MG63 (cell line): ENCODE results near the gene CCDC142. TPM values are rescaled to one million over a fixed set of nuclear protein-coding genes. Genes with fewer than 3 reads are reported as not detected.

ENCODE experiments used
- DNase-seq: peaks from one replicate; pipeline ENCODE4 v3.0.0-alpha.2; 2020
- H3K27me3 ChIP-seq: fragments of 250-450 bp; sonication (Bioruptor Pico); 2 replicates; pipeline ENCODE4 v1.5.1; 2020; ENCODE audit warnings: mild to moderate bottlenecking, moderate library complexity
- H3K36me3 ChIP-seq: fragments of 250-450 bp; sonication (Bioruptor Pico); 2 replicates; pipeline ENCODE4 v1.5.1; 2020; ENCODE audit warnings: mild to moderate bottlenecking, moderate library complexity
- H3K4me3 ChIP-seq: fragments of 250-450 bp; sonication (Bioruptor Pico); 2 replicates; pipeline ENCODE4 v1.5.1; 2020; ENCODE audit warnings: mild to moderate bottlenecking, moderate library complexity
- H3K9me3 ChIP-seq: fragments of 250-450 bp; sonication (Bioruptor Pico); 2 replicates; pipeline ENCODE4 v1.5.1; 2020; ENCODE audit warnings: mild to moderate bottlenecking, moderate library complexity
- total RNA-seq: library from RNA; depleted of rRNA; stranded (reverse); fragments of >200 nt; shearing (Covaris generic); gene quantifications from 2 replicates; pipeline ENCODE4 v1.2.3, GENCODE V29; 2014; ENCODE audit warnings: low replicate concordance; rRNA removed

The CCDC142 gene
- total RNA-seq, 1 experiment from 2014 or later, result 6.8 TPM

DNA sequence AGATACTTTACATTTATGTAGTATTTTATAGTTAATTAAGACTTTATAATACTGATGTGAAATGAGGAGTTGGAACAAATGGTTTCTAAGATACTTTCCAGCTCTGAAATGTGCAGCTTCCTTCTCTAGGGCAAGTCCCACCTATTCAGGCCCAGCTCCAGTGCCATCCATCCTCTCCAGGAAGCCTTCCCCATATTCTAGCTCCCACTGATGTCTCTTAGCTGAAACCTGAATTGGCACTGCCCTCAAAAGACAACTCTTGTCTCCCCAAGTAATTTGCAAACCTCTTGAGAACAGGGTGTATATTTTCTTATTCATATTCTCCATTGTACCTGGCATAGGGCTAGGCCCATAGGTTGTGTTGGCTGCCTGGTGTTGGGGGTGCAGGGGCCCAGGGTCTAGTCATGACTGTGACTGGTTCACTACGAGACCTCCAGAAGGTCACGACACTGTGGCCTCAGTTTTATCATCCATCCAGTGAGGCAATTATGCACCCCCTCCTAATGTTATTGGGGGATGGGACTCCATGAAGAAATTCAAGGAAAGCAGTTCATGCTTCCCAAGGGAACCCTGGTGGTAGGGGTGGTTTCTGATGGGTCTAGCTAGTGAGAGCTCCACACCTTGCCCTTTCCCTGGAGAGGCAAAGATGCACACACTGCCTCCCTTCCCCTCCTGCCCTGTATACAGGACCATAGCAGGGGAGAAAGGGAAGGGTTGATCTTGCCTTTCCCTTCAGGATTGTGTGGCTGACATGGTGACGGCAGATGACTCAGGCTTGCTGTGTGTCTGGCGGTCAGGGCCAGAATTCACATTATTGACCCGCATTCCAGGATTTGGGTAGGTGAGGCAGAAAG is 58.4 kb downstream of the CCDC142 start:
- DNase-seq, result no peak
- H3K4me3 ChIP-seq, result no peak overlapping the region
- no peaks in the 10 kb centered on the region for H3K9me3 ChIP-seq
- H3K36me3 ChIP-seq, result peaks cover 6% of the 10 kb centered on the region; the same call in 1 of the 2 replicates
- H3K27me3 ChIP-seq, result no peaks in the 10 kb centered on the region

Other genes with a start within 250 kb of the CCDC142 start
- under 0.01 TPM in 1 of 2 replicates, not detected in the other for gene SLC4A5, start 139.6 kb downstream of the CCDC142 start, total RNA-seq
- gene DCTN1, start 102.7 kb downstream of the CCDC142 start, total RNA-seq, result 99.3 and 150 TPM in 2 replicates
- not detected in 2 replicates for gene C2orf81, start 61.4 kb downstream of the CCDC142 start, total RNA-seq
- gene WDR54, start 61.3 kb downstream of the CCDC142 start, total RNA-seq, result 25.3 and 26.9 TPM in 2 replicates
- gene RTKN, start 41.1 kb downstream of the CCDC142 start, total RNA-seq, result 8.8 and 12.7 TPM in 2 replicates
- 14.0 and 60.4 TPM in 2 replicates for gene INO80B, start 27.9 kb downstream of the CCDC142 start, total RNA-seq
- gene WBP1, start 24.6 kb downstream of the CCDC142 start, total RNA-seq, result 7.5 and 15.4 TPM in 2 replicates
- gene MOGS, start 17.6 kb downstream of the CCDC142 start, total RNA-seq, result 23.0 and 51.6 TPM in 2 replicates
- 33.7 and 48.9 TPM in 2 replicates for gene MRPL53, start 10.3 kb downstream of the CCDC142 start, total RNA-seq
- 8.6 and 16.3 TPM in 2 replicates for gene TTC31, start 83 bp upstream of the CCDC142 start, total RNA-seq
- 0.95 and 1.2 TPM in 2 replicates for gene LBX2, start 16.6 kb upstream of the CCDC142 start, total RNA-seq
- gene PCGF1, start 24.7 kb upstream of the CCDC142 start, total RNA-seq, result 23.9 and 24.4 TPM in 2 replicates
- 0.07 and 1.2 TPM in 2 replicates for gene TLX2, start 31.5 kb upstream of the CCDC142 start, total RNA-seq
- gene DQX1, start 43.2 kb upstream of the CCDC142 start, total RNA-seq, result not detected in 2 replicates
- gene AUP1, start 46.7 kb upstream of the CCDC142 start, total RNA-seq, result 70.0 and 143 TPM in 2 replicates
- 49.9 and 53.9 TPM in 2 replicates for gene HTRA2, start 46.9 kb upstream of the CCDC142 start, total RNA-seq
- gene LOXL3, start 70.9 kb upstream of the CCDC142 start, total RNA-seq, result 17.8 and 22.9 TPM in 2 replicates
- gene DOK1, start 71.7 kb upstream of the CCDC142 start, total RNA-seq, result 10.9 and 21.9 TPM in 2 replicates
- gene M1AP, start 165.3 kb upstream of the CCDC142 start, total RNA-seq, result not detected in 2 replicates
- gene SEMA4F, start 171.2 kb upstream of the CCDC142 start, total RNA-seq, result 1.8 and 1.9 TPM in 2 replicates